ENCODE results near the gene ANLN. TPM values are rescaled to one million over a fixed set of nuclear protein-coding genes. Genes with fewer than 3 reads are reported as not detected.

ANLN gene
- total RNA-seq, 1 experiment from 2014 or later, result 78.9 TPM

- Histone ChIP-seq H3K9me3 (ENCODE audit: control insufficient read depth, low read depth, low read length) (no peaks in the 10 kb centered on the region), H4K20me1 (ENCODE audit: control insufficient read depth, insufficient read depth, insufficient read length) (no peaks in the 10 kb centered on the region), H3K4me1 (ENCODE audit: insufficient read depth, low read length) (peaks cover 3% of the 10 kb centered on the region), H3K23me2 (ENCODE audit: insufficient read length, low read depth, low read length, poor library complexity, severe bottlenecking) (no peaks in the 10 kb centered on the region), H3K9ac (ENCODE audit: extremely low read depth, insufficient read length, low read length) (no peak overlapping the region), H4K8ac (replicated peaks; ENCODE audit: insufficient read length, low read depth, low read length) (no peak overlapping the region), H2BK12ac (ENCODE audit: insufficient read length, low read depth, low read length) (no peak overlapping the region), H2BK120ac (ENCODE audit: low read depth, low read length, poor library complexity, severe bottlenecking) (no peak overlapping the region), H4K91ac (ENCODE audit: insufficient read length, low read depth, low read length) (no peak overlapping the region), H3K27me3 (ENCODE audit: insufficient read depth, low read length) (no peaks in the 10 kb centered on the region), H3K79me2 (ENCODE audit: insufficient read depth, low read length) (peaks cover 34% of the 10 kb centered on the region; the same call in 1 of the 2 replicates), H3K18ac (ENCODE audit: insufficient read length, low read depth, low read length) (no peak overlapping the region), H2BK20ac (ENCODE audit: low read depth, low read length, poor library complexity, severe bottlenecking) (no peak overlapping the region), H2AK5ac (ENCODE audit: insufficient read length, low read length) (no peak overlapping the region), H3K4me2 (ENCODE audit: insufficient read depth, insufficient read length, low read length) (peak overlapping the region; percentile 16), H3K27ac (ENCODE audit: insufficient read length, low read depth, low read length) (no peak overlapping the region), H2BK15ac (ENCODE audit: low read depth, low read length) (no peak overlapping the region), H2AFZ (ENCODE audit: low read length) (no peak overlapping the region), H3K4ac (ENCODE audit: low read depth, low read length) (no peak overlapping the region), H2BK5ac (ENCODE audit: insufficient read length, low read length) (no peak overlapping the region), H3K23ac (ENCODE audit: insufficient read length, low read depth, low read length) (no peak overlapping the region), H3K14ac (ENCODE audit: insufficient read depth, low read length) (no peak overlapping the region), H4K5ac (ENCODE audit: insufficient read length, low read depth, low read length) (no peak overlapping the region), H3K56ac (ENCODE audit: insufficient read length, low read depth, low read length) (no peak overlapping the region), H3K79me1 (ENCODE audit: insufficient read depth, low read depth, low read length, poor library complexity, severe bottlenecking) (peaks cover 3% of the 10 kb centered on the region), H3T11ph (ENCODE audit: low read length) (no peak overlapping the region)
- DNase-seq, result no peak
- no CpG with 5 or more reads among the region's 10 CpGs for WGBS (ENCODE audit: extremely low coverage, insufficient read length, low lambda C conversion rate)
- Mint-ChIP-seq H3K27ac (peak overlapping the region in 1 of 3 experiments; percentile 14; a peak in 1 of 7 replicates), H3K9me3 (peaks cover 8 to 15% of the 10 kb centered on the region in 2 experiments), H3K36me3 (ENCODE audit: insufficient read depth in 1 of 3, low read depth in 3 of 3) (peaks cover 18 to 24% (median 21%) of the 10 kb centered on the region in 3 experiments), H3K4me1 (peaks cover 36 to 40% of the 10 kb centered on the region in 2 experiments), H3K4me3 (peak overlapping the region; percentile 94), H3K27me3 (ENCODE audit: low read depth) (peaks cover 2% of the 10 kb centered on the region; the same call in 1 of the 2 replicates)
- no peak for TF ChIP-seq CTCF (conservative IDR thresholded peaks at IDR 0.05)
Observed at GRCh38 chr7:36391436-36392198, 2.0 kb downstream of the ANLN start.

Measured in H9 (cell line).